KMS-11 (cell line): ENCODE results near the gene GPHN.

Source experiments
- H2AFZ ChIP-seq: fragments of 200-600 bp; sonication (generic); 2 replicates; pipeline ENCODE4 v1.6.1; 2016; ENCODE audit warnings: antibody characterized with exemption, mixed run types, low read depth
- H3K27ac ChIP-seq: fragments of 200-600 bp; sonication (generic); 2 replicates; pipeline ENCODE4 v1.6.1; 2016; ENCODE audit warnings: mild to moderate bottlenecking, mixed run types
- H3K27me3 ChIP-seq: fragments of 200-600 bp; sonication (generic); 2 replicates; pipeline ENCODE4 v1.6.1; 2017; ENCODE audit warnings: mild to moderate bottlenecking, low read depth, mixed run types, moderate library complexity; ENCODE audit not compliant: insufficient read depth
- H3K36me3 ChIP-seq: fragments of 200-600 bp; sonication (generic); 2 replicates; pipeline ENCODE4 v1.6.1; 2017; ENCODE audit warnings: mild to moderate bottlenecking, mixed run types; ENCODE audit not compliant: insufficient read depth
- H3K4me1 ChIP-seq: fragments of 200-600 bp; sonication (generic); 2 replicates; pipeline ENCODE4 v1.6.1; 2016; ENCODE audit warnings: mild to moderate bottlenecking, low read depth, mixed run types; ENCODE audit not compliant: poor library complexity, severe bottlenecking
- H3K4me2 ChIP-seq: fragments of 200-600 bp; sonication (generic); 2 replicates; pipeline ENCODE4 v1.7.0; 2016; ENCODE audit warnings: mild to moderate bottlenecking, mixed run types
- H3K4me3 ChIP-seq: fragments of 200-600 bp; sonication (generic); IDR thresholded peaks from 2 replicates; pipeline ENCODE4 v1.6.1; 2017; ENCODE audit warnings: low read depth, low read length, mixed read lengths; ENCODE audit not compliant: insufficient read depth
- H3K79me2 ChIP-seq: fragments of 200-600 bp; sonication (generic); 2 replicates; pipeline ENCODE4 v1.6.1; 2016; ENCODE audit warnings: low read depth, mixed run types; ENCODE audit not compliant: insufficient read depth
- H3K9ac ChIP-seq: fragments of 200-600 bp; sonication (generic); 2 replicates; pipeline ENCODE4 v1.6.1; 2016; ENCODE audit warnings: mild to moderate bottlenecking, mixed run types
- H4K20me1 ChIP-seq: fragments of 200-600 bp; sonication (generic); 2 replicates; pipeline ENCODE4 v1.6.1; 2016; ENCODE audit warnings: mild to moderate bottlenecking, mixed run types; ENCODE audit not compliant: insufficient read depth
- CTCF ChIP-seq: fragments of 200-600 bp; sonication (generic); conservative IDR thresholded peaks from 2 replicates; pipeline ENCODE4 v1.6.1; 2017; ENCODE audit warnings: low read depth, mild to moderate bottlenecking, antibody characterized with exemption, low read length, moderate library complexity, mixed read lengths

The GPHN gene

GRCh38 chr14:66477567-66477966 lies 30.4 kb upstream of the GPHN start:
- no peak overlapping the region for H3K4me2 ChIP-seq
- H3K27ac ChIP-seq = no peak overlapping the region

GRCh38 chr14:66482873-66483272 lies 25.1 kb upstream of the GPHN start:
- TF ChIP-seq CTCF = no peak
- H3K79me2 ChIP-seq = no peaks in the 10 kb centered on the region
- H3K9ac ChIP-seq = no peak overlapping the region
- no peak overlapping the region for H3K27ac ChIP-seq
- H2AFZ ChIP-seq = no peak overlapping the region
- H3K4me2 ChIP-seq = no peak overlapping the region
- no peaks in the 10 kb centered on the region for H3K27me3 ChIP-seq
- H3K4me3 ChIP-seq = no peak overlapping the region
- H3K36me3 ChIP-seq = no peaks in the 10 kb centered on the region
- H4K20me1 ChIP-seq = no peaks in the 10 kb centered on the region
- H3K4me1 ChIP-seq = peaks cover 25% of the 10 kb centered on the region

More at GRCh38 chr14:66477567-66477966, 30.4 kb upstream of the GPHN start:
- no peaks in the 10 kb centered on the region for H3K79me2 ChIP-seq
- no peaks in the 10 kb centered on the region for H3K36me3 ChIP-seq
- TF ChIP-seq CTCF = no peak
- no peak overlapping the region for H2AFZ ChIP-seq
- no peaks in the 10 kb centered on the region for H3K4me1 ChIP-seq
- H3K4me3 ChIP-seq = no peak overlapping the region
- no peaks in the 10 kb centered on the region for H3K27me3 ChIP-seq
- H3K9ac ChIP-seq = no peak overlapping the region
- no peaks in the 10 kb centered on the region for H4K20me1 ChIP-seq

- Histone ChIP-seq H3K4me2 (no peak overlapping the region), H3K79me2 (no peaks in the 10 kb centered on the region), H3K27ac (no peak overlapping the region), H2AFZ (no peak overlapping the region), H3K9ac (no peak overlapping the region), H3K4me3 (no peak overlapping the region), H4K20me1 (no peaks in the 10 kb centered on the region), H3K36me3 (no peaks in the 10 kb centered on the region), H3K27me3 (no peaks in the 10 kb centered on the region), H3K4me1 (peaks cover 30% of the 10 kb centered on the region)
- TF ChIP-seq CTCF = no peak
Observed at GRCh38 chr14:66483322-66483721, 24.6 kb upstream of the GPHN start.

GRCh38 chr14:66485029-66485428 lies 22.9 kb upstream of the GPHN start:
- Histone ChIP-seq H3K4me3 (no peak overlapping the region), H3K9ac (no peak overlapping the region), H3K79me2 (no peaks in the 10 kb centered on the region), H3K4me1 (peaks cover 30% of the 10 kb centered on the region), H2AFZ (no peak overlapping the region), H3K27ac (no peak overlapping the region), H4K20me1 (no peaks in the 10 kb centered on the region), H3K4me2 (no peak overlapping the region), H3K36me3 (no peaks in the 10 kb centered on the region), H3K27me3 (no peaks in the 10 kb centered on the region)
- TF ChIP-seq CTCF = no peak
